ENCODE measurements around the gene PPARGC1A.

The PPARGC1A gene

DNA sequence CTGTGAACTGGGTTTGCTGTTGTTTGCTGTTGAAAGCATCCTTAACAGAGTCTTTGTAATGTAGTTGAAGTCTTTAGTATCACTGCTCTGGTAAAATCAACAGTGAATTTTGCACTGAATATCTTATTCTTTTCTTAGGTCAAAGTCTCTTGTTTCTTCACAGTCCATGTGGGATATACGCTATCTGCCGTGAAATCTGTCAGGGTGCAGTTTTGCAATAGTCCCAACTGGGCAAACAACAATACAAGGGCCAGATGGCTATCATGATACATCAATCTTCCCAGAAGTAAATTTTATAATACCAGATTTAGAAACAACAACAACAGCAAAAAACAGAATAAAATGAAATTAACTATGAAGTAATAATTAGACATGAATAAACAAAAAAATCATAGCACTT lies 123.5 kb downstream of the PPARGC1A start:
- no peak for DNase-seq

DNA sequence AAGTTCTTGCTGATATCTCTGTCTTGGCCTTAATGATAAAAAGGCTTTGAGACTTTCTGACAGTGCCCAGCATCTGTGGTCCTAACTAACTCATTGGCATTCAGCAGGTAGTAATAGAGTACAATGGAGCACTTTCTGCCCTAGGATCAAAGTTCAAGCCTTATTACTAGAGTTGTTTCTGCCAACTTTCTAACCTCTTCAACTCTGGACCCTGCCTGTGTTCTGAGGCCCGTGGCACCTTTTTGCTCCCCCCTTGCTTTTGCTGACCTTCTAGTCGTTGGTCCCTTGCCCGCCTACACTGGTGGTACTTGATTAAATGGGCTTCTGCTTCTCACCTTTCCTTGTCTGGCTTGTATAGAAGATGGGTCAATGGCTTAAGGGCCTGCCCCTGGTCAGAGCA lies 126.3 kb downstream of the PPARGC1A start:
- DNase-seq, result no peak

DNA sequence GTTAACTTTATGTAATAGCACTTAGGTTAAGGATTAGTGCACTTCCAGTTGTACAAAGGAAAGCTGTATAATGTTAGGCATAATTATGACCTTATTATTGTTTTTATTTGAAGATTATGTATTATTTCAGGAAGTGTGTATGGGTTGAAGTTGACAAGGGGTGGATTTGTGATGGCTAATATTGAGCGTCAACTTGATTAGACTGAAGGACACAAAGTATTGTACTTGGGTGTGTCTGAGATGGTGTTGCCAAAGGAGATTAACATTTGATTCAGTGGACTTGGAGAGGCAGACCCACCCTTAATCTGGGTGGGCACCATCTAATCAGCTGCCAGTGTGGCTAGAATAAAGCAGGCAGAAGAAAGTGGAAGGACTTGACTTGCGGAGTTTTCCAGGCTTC lies 127.3 kb downstream of the PPARGC1A start:
- DNase-seq, result no peak

DNA sequence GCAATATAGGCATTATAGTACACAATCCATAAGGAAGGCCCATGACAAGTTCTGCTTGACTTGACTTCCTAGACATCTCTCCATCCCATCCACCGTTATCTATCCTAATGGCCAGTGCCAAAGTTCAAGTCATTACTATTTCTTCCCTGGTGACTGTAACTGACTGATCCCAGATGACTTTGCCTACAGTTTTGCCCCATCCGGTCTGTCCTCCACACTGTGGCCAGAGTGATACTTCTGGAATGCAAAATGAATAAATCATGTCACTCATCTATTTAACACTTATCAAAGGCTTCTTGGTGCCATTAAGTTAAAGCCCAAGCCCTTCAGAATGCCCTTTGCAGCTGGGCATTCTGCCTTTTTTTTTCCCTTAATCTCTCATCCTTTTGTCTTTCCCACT lies 130.8 kb downstream of the PPARGC1A start:
- DNase-seq, result no peak

DNA sequence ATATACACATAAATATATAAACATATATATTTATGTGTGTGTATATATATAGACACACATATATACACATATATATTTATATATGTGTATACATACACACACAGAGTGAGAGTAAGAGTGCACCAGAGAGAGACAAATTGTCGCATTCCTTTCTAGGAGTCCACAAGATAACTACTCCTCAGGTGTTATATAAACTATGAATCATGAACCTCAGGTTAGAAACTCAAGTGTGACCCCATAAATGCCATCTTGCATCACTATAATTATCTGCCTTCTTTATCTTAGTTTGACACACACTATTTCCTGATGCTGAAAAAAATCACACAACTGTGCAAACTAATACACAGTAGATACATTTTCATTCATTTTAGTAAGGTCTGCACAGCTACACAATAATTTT lies 135.2 kb downstream of the PPARGC1A start:
- DNase-seq, result no peak

DNA sequence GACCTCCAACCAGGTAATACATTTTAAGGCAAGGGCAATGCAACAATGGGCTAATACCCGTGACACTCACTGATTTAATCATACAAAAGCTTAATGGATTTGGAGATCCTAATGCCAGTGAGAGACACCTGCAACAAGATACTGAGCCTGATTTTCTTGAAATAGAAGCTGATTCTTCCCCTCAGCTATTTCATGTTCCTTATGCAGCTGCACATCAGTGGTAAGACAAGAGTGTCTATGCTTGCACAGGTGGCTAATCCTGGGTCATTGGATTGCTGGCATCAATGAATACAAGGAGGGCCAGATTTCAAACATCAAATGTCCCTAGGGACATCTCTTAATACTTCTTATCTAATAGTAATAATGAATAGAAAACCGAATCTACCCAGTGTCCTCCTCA lies 139.7 kb downstream of the PPARGC1A start:
- DNase-seq, result no peak

DNA sequence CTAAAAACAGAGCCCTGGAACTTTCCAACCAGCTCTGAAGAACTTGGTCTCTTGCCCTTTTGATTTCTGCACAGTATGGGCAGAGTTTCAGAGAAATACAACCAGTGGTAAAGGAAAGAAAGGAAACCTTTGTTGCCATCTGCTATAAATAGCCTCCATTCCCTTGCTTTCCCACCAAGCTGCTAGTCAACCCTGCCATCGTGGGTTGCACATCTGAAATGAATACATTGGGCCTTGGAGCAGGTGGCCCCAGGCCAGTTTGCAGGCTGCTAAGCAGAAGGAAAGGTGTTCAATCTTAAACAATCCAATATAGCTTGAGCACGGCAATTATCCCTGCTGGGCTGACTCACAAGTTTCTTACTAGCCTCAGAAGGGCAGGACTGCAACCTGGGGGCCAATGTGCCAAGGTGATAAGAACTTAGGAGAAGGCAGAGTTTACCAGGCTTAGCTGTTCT lies 142.5 kb downstream of the PPARGC1A start:
- no peak for DNase-seq

DNA sequence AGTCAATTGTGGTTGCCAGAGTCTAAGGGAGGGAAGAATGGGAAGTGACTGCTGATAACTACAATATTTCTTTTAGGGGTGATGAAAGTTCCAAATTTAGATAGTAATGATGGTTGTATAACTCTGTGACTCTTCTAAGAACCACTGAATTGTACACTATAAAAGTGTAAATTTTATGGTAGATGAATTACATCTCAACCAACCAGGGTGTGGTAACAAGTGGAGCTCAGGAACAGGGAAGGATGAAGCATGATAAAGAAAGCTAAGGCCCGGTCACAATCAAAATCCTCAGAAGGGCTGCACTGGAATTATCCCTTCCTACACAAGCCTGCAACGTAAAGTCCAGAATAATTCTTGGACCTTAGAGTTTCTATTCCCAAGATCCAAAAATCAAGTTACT lies 143.2 kb downstream of the PPARGC1A start:
- DNase-seq, result no peak

DNA sequence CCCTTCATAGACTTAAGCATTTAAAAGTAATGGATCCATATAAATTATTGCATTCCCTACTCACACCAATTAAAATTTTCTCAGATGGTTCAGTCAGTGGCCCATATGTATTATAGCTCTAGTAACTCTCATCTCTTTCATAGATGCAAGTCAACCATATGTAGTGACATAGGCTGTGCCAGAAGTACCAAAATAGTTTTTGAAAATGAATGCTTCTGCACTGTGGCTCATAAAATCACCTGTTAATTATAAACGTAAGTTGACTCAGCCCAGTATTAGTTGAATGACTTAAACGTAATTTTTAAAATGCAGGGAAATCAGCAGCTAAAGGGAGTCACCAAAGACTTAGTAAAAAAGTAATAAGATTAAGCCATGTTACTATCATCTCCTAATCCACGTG lies 143.8 kb downstream of the PPARGC1A start:
- DNase-seq, result no peak

DNA sequence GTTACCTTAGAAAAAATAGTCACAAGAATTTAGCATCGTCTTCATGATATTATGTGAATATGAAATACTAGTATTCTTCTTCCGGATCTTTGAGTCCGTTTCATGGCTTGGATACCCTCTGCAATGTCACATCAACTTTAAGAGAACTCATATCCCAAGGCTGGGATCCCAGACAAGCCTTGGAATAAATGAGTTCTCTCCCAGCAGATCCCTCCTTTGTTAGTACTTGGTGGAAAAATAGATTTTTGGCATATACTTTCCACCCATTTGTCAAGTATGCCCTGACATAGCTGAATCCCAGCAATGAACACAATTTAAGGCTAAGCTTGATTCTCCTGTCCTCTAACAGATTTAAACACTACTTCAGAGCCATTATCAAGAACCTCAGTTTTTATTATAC lies 144.5 kb downstream of the PPARGC1A start:
- DNase-seq, result no peak
